Mammary epithelial cell (primary cell): ENCODE data around the gene CSNK1A1.

Experiments
- EZH2 ChIP-seq: IDR thresholded peaks from 2 replicates; pipeline ENCODE4 v1.6.1; 2012; ENCODE audit warnings: low read length, inconsistent platforms, borderline replicate concordance
- TF ChIP-seq, protein P1 (sequence below), 2 donors: IDR thresholded peaks in 1 of 2; conservative IDR thresholded peaks in 1 of 2; 2 replicates each; pipeline ENCODE4 v1.5.1; 2011 to 2012; ENCODE audit warnings: inconsistent platforms in 2 of 2, low read length in 2 of 2, mild to moderate bottlenecking in 2 of 2, control low read depth in 1 of 2, low read depth in 1 of 2; ENCODE audit not compliant: insufficient read depth in 1 of 2; ENCODE audit errors: extremely low read depth in 1 of 2

- TF ChIP-seq, protein P1, sequence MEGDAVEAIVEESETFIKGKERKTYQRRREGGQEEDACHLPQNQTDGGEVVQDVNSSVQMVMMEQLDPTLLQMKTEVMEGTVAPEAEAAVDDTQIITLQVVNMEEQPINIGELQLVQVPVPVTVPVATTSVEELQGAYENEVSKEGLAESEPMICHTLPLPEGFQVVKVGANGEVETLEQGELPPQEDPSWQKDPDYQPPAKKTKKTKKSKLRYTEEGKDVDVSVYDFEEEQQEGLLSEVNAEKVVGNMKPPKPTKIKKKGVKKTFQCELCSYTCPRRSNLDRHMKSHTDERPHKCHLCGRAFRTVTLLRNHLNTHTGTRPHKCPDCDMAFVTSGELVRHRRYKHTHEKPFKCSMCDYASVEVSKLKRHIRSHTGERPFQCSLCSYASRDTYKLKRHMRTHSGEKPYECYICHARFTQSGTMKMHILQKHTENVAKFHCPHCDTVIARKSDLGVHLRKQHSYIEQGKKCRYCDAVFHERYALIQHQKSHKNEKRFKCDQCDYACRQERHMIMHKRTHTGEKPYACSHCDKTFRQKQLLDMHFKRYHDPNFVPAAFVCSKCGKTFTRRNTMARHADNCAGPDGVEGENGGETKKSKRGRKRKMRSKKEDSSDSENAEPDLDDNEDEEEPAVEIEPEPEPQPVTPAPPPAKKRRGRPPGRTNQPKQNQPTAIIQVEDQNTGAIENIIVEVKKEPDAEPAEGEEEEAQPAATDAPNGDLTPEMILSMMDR (conservative IDR thresholded peaks at IDR 0.05 in 1 of 2, IDR thresholded peaks at IDR 0.05 in 1 of 2; ENCODE audit: extremely low read depth in 1 of 2, insufficient read depth in 1 of 2, low read depth in 1 of 2, low read length in 2 of 2): no peak
- no peak for TF ChIP-seq EZH2
Measured at GRCh38 chr5:149572576-149573231, 21.5 kb upstream of the CSNK1A1 start.
